SKM-1 treated with dmso at 0.1 percent for 144 hours (cell line): ENCODE results near the gene SPCS1.
"Not testable (repeated sequence)": the region's sequence is repeated elsewhere in the genome, so short reads cannot be mapped to it uniquely, and the experiment has no call there.

Source experiments
- DNase-seq: peaks from one replicate; lab custom pipeline; 2025; ENCODE audit not compliant: unreplicated experiment; lab: John Stamatoyannopoulos, UW

SPCS1 gene

DNA sequence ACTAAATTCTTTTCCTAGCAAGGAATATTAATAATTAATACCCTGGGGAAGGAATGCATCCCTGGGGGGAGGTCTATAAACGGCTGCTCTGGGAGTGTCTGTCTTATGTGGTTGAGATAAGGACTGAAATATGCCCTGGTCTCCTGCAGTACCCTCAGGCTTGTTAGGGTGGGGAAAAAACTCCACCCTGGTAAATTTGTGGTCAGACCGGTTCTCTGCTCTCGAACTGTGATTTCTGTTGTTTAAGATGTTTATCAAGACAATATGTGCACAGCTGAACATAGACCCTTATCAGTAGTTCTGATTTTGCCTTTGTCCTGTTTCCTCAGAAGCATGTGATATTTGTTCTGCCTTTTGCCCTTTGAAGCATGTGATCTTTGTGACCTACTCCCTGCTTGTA is 22.8 kb downstream of the SPCS1 start:
- DNase-seq = not testable (repeated sequence)

- peak; percentile 16 for DNase-seq
These were observed 24.8 kb downstream of the SPCS1 start for GRCh38 chr3:52730681-52731080.

GRCh38 chr3:52731590-52731989 is 25.7 kb downstream of the SPCS1 start:
- no peak for DNase-seq

GRCh38 chr3:52733256-52733891 is 27.5 kb downstream of the SPCS1 start:
- DNase-seq = no peak

GRCh38 chr3:52739730-52740129 is 33.8 kb downstream of the SPCS1 start:
- no peak for DNase-seq

- DNase-seq = peak; percentile 11
These were observed 36.6 kb downstream of the SPCS1 start for GRCh38 chr3:52742418-52743041.

DNA sequence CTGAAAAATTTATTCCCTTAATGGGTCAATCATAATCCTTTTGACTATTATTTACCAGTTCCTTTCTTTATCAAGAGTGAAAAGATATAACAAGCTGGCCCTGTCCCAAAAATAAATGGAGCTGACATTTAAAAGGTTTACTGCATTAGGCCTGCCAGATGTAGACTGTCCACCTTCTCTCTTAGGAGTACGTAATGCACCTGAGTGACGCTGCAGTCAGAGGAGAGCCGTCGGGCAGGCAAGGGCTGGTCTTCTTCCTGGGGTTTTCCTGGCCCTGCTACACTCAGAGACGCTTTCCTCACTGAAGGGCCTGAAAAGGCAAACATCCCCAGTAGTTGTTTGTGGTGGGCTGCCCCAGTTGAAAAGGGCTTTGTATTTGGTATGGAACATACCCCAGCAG is 37.2 kb downstream of the SPCS1 start:
- no peak for DNase-seq

GRCh38 chr3:52743721-52744120 is 37.8 kb downstream of the SPCS1 start:
- no peak for DNase-seq

DNA sequence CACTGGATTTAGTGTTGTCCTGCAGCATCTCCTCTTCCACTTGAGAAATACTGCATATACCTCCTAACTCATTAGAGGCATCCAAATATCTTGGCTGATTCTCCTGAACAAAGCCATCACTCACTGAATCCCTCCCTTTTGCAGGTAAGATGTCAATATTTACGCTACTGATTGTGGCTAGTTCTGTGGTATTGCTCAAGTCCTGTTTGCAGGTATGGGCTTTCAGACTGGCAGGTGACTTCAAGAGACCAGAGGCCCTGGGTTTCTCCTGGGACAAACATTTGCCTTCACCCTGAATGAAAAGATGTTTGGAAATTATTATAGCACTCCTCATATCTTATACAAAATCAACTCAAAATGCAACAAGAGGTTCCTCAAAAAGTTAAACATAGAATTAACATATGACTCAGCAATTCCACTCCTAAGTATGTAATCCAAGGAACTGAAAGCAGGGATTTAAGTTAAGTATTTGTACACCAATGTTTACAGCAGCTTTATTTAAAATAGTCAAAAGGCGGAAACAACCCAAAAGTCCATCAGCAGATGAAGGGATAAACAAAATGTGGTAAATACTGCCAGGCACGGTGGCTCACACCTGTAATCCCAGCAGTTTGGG is 46.2 kb downstream of the SPCS1 start:
- DNase-seq = no peak

- DNase-seq = no peak
These were observed 48.5 kb downstream of the SPCS1 start for GRCh38 chr3:52754373-52754772.

- no peak for DNase-seq
These were observed 50.2 kb downstream of the SPCS1 start for GRCh38 chr3:52756141-52756540.
